ENCODE results near the gene BICRA. TPM values are rescaled to one million over a fixed set of nuclear protein-coding genes. Genes with fewer than 3 reads are reported as not detected.

The BICRA gene
- total and polyA plus RNA-seq, 2 of the 4 experiments (the other 2 are of a cell fraction), result 1.8 to 3.5 TPM

DNA sequence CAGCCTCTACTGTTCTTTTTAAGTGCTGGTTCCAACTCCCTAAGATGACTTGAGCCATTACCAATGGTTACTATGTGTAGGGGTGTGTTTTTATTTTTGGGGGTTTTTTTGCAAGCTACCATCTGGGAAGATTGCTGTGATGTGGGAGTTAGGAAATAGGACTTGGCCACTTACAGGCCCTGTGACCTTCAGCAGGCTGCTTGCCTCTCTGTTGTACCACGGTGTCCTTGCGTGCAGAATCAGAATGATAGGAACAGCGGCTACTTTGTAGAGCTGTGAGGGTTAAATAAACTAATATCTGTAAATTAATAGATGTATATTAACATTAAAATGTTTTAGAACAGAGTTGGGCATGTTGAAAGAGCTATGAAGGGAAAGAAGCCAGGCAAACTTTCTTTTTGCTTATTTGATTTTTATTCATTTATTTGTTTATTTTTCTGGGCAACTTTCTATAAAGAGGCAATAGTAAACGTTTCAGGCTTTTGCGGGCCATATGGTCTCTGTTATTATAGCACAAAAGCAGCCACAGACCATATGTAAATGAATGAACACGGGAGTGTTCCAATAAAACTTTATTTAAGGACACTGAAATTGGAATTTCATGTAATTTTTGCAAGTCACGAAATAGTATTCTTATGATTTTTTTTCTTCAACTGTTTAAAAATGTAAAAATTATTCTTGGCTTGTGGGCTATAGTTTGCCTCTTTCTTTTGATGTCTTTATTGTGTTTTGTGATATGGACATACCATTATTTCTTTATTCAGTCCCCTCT, 77.9 kb downstream of the BICRA start:
- Histone ChIP-seq H4K91ac (ENCODE audit: insufficient read depth, low read depth, low read length) (no peak overlapping the region), H3K4ac (ENCODE audit: low read depth, low read length) (no peak overlapping the region), H2AK5ac (ENCODE audit: low read depth, low read length) (no peak overlapping the region), H3K27me3 (ENCODE audit: control insufficient read depth, insufficient read depth, low read length) (no peaks in the 10 kb centered on the region), H3K9me3 (ENCODE audit: control insufficient read depth, insufficient read depth, low read length) (no peaks in the 10 kb centered on the region), H3K79me1 (ENCODE audit: low read depth in 1 of 2, low read length in 2 of 2) (peaks cover 31 to 61% of the 10 kb centered on the region in 2 experiments), H3K23ac (ENCODE audit: low read depth, low read length) (no peak overlapping the region), H4K20me1 (ENCODE audit: insufficient read depth, low read length) (peaks cover 17% of the 10 kb centered on the region), H2AK9ac (replicated peaks; ENCODE audit: low read depth, low read length, poor library complexity) (no peak overlapping the region), H4K5ac (ENCODE audit: low read depth, low read length) (no peak overlapping the region), H3K9ac (ENCODE audit: low read depth, low read length) (no peak overlapping the region), H3K4me3 (ENCODE audit: insufficient read depth, low read depth, low read length) (no peak overlapping the region), H3K4me1 (ENCODE audit: control insufficient read depth, insufficient read depth, low read length) (no peaks in the 10 kb centered on the region), H3K14ac (replicated peaks; ENCODE audit: low read depth, low read length) (no peak overlapping the region), H3K27ac (ENCODE audit: insufficient read depth, low read length) (no peak overlapping the region), H3K36me3 (ENCODE audit: control insufficient read depth, insufficient read depth, low read length) (peaks cover 19% of the 10 kb centered on the region), H2BK5ac (ENCODE audit: low read depth, low read length, poor library complexity, severe bottlenecking) (no peak overlapping the region), H3K4me2 (ENCODE audit: low read depth, low read length) (no peak overlapping the region), H2BK15ac (ENCODE audit: low read depth, low read length) (no peak overlapping the region), H2AFZ (replicated peaks; ENCODE audit: low read length, poor library complexity) (no peak overlapping the region), H3K56ac (ENCODE audit: extremely low read depth, insufficient read depth, low read length) (no peak overlapping the region), H3K18ac (ENCODE audit: low read depth, low read length) (no peak overlapping the region), H2BK120ac (ENCODE audit: low read depth, low read length) (no peak overlapping the region), H2BK20ac (ENCODE audit: low read depth, low read length) (no peak overlapping the region), H3K9me1 (ENCODE audit: insufficient read depth, low read length) (0 out of 2 replicates have a peak, but pooled peaks cover 8% of the 10 kb centered on the region), H4K8ac (ENCODE audit: low read depth in 2 of 2, low read length in 2 of 2) (no peak overlapping the region)
- BruUV-seq (replicated peaks), result no TSS peak
- in situ Hi-C loops (cut with MboI; ENCODE audit: low sequenced_read_pairs), result no loop called here
- WGBS, 2 experiments (ENCODE audit: extremely low coverage in 2 of 2, insufficient read length in 1 of 2), result no CpG with 5 or more reads among the region's 7 CpGs
- ATAC-seq (ENCODE audit: low read depth) (no peak), DNase-seq (no peak)
- ChIA-PET CTCF (interaction anchor here (0.6 kb wide), 1 partner anchor 11 kb away, joined by 3 read pairs; no protein-coding TSS in a partner anchor), POLR2A (ENCODE audit: unreplicated experiment) (no interaction called here)
- TF ChIP-seq RAD21 (IDR thresholded peaks at IDR 0.05; ENCODE audit: low read length) (no peak), POLR2A (IDR thresholded peaks at IDR 0.05; ENCODE audit: low read depth, low read length) (no peak), CHD1 (IDR thresholded peaks at IDR 0.05; ENCODE audit: low read depth, low read length) (no peak)
- intact Hi-C loops (cut with micrococcal nuclease), result no loop called here
- dilution Hi-C loops (cut with HindIII; ENCODE audit: low sequenced_read_pairs, unreplicated experiment), result no loop called here
